CMK (cell line): ENCODE measurements around the gene FHIP2A.
"Not testable (repeated sequence)": the region's sequence is repeated elsewhere in the genome, so short reads cannot be mapped to it uniquely, and the experiment has no call there.

Source experiments
- DNase-seq: peaks from one replicate; pipeline ENCODE4 v3.0.0-alpha.2; 2010; ENCODE audit warnings: low read depth

The FHIP2A gene

DNA sequence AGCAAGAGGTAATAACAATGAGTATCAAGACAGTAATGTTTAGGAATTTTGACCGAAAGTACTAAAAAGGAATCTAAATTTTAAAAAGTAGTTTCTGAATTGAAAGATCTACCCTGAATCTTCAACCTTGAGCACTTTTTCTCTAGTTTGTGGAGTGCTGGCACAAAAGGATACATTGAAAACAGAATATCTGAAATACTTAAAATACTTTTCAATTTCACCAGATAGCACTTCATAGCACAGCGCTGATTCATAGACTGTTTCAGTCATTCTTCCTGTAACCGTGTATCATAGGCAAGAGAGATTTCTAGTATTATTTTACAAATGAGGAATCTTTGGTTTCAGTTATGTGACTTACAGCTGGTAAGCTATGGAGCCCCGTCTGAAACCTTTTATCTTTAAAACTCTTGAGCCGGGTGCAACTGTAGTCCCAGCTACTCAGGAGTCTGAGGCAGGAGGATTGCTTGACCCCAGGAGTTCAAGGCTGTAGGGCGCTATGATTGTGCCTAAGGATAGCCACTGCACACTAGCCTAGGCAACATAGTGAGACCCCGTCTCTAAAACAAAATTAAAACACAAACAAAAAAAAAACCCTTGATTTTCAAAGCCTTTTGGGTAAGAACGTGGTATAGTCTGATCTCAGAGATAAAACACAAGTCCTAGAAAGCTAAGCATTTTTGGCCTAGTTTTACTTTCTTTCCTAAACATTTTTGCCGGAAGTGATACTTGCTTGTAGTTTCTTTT is 35.1 kb downstream of the FHIP2A start:
- no peak for DNase-seq

DNA sequence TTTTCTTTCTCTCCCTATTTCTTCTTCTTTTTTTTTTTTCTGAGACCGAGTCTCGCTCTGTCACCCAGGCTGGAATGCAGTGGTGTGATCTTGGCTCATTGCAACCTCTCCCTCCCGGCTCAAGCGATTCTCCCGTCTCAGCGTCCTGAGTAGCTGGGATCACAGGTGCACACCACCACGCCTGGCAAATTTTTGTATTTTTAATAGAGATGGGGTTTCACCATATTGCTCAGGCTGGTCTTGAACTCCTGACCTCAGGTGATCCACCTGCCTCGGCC is 35.6 kb downstream of the FHIP2A start:
- not testable (repeated sequence) for DNase-seq

DNA sequence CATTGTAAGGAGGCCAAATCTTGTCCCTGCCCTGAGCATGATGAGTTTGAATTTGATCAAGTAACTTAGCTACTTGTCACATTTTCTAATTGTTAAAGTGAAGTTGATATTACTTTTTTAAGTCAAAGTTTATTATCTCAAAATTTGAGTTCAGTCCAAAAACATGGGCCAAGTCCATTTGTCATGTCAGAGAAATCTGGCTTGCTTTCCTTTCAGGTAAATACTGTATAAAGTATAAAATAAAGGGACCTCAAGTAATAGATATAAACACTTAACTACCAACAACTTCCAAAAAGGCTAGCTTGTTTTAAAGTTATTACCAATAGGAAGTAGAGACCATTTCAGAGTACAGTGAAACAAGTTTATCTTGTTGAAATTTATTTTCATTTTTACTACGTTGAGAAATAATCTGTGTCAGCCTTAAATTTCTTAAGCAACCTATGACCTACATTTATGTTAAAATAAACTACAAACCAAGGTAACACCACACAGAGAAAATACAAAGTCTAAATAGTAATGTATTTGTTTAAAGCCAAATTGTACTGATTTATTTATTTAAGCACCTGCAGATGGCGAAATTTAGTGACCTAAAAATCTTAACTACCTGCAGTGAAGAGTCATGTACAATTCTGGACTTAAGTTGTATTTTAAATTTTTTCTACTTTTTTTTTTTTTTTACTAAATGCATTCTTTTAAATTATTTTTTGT is 36.5 kb downstream of the FHIP2A start:
- DNase-seq, result no peak

DNA sequence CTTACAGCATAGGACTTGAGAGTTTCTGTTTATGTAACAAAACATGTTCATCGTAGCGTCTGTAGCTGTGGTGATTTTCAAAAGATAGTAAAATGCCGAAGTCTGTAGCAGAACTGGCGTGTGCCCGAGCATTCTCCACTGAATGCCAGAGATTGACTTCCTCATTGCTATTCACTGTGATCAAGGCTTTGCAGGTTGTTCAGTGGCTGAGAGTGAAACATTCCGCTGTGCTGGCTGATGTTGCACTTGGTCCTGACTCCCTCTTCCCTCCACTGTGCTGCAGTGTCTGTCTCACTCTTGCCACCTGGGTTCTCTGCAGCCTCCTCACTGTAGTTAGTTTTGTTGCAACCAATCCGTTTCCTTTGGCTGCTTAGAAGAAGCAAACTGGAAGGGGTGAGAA is 37.6 kb downstream of the FHIP2A start:
- no peak for DNase-seq

DNA sequence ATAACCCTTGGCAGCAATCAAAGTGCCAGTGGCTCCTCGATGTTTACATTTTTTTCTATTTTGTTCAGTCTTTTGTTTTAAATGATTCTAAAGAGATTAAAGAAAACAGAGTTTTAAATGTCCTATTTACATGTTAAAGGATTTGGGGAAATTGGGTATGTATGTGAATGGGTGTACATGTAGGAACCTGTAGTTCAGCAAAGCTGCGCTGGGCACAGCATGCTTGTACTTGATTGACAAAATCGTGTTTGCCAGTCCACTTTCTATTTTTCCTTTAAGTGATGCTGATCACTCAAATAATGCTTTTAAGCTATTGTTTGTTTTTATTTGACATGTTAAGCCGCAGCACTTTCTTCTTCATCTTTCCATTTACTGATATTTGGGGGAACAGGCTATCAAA is 40.9 kb downstream of the FHIP2A start:
- DNase-seq, result no peak

DNA sequence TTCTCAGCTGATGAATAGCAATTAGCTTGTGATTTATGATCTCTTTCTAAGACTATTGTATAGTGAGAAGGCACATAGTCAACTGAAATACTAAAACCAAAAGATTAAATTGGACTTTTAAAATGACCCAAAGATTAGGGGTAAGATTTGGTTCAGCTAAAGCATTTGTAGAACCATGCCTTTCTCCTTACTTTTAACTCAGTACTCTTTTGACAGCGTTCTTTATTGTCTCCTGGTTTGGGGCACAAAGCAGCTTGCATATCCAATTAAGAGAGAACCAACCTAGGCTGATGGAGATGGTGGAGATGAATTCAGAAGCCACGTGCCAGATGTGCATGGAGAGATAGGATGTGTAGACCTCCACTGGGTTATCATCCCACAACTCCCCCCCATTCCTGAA is 45.8 kb downstream of the FHIP2A start:
- no peak for DNase-seq

DNA sequence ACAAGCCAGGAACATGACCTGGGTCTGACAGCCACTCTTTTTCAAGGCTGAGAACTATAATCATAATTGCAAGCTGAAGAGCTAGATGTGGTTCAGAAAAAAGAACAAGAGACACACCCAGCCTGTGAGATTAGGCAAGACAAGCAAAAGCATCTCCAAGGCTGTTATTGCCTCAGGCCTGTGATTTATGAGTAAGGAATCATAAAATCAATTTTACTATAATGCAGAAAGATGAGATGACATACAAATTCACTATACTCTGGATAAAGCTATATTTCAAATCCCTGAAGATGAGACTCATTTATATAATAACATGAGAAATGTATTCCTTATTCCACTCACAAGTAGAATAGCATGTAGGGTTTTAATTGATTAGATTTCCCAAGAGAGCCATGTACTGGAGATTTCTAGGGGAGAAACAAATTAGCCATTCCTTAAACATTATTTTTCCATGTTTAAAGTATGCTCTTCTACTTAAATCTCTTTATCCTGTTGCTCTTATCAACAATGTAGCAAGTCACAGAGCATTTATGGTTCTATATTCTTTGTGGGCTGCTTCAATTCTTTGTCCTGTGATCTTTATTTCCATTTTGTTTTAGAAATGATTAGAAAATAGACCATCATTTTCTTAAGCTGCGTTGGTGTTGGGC is 47.4 kb downstream of the FHIP2A start:
- DNase-seq, result no peak

DNA sequence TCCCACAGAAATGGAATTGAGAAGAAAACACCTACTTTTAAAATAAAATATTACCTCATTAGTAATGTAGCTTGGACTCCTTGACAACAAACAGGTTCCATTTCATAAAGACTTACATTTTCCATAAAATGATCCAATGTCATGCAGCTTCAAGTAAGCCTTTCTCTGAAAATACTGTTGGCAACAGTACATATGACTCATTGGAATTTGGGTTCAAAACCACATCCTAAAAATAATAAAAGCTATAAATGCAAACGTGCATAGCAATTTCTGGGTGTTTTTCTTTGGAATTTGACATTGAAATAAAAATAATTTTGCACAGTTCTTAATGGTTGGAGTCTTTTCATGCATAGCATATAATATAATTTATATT is 47.9 kb downstream of the FHIP2A start:
- DNase-seq, result no peak

DNA sequence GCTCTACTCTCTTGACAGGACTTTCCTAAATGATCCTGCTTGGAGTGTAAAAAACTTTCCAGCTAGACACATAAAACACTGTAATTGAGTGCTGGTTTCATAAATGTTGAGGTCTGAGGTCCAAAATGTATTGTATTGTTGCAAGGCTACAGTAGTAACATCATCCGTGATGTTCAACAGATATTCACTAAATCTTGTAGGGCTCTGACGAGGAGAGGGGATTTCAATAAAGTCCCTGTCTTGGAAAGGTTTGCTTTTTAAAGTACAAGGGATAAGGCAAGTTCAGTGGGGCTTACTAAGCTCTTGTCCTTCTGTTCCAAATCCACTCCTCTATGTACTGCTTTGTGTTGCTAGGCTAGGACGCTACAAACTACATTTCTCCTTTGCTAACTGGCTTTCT is 48.9 kb downstream of the FHIP2A start:
- DNase-seq, result no peak

DNA sequence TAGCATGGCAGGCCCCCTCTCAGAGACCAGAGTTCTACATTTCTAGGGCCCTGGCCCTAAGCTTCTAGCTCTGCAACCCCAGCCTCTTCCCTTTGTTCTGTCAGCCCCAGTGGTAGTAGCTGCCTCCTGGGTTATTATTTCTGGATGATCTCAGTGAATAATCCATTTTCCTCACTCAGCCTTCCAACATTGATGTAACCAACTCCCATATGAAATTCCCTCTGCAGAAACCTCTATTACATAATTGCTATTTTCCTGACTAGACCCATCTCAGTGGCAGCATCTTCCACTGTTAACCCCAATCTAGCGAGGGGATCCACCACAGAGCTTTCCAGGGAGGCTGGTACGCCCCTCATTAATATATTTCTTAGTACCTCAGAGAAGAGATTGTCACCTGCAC is 49.8 kb downstream of the FHIP2A start:
- DNase-seq, result no peak
